HG03469 (cell line): ENCODE measurements around the gene CDC42BPB.

Experiments used
- ATAC-seq: cut with Tn5 transposase; IDR thresholded peaks from one replicate; pipeline ENCODE4 v1.9.1; 2021; ENCODE audit warnings: mild to moderate bottlenecking, moderate library complexity, moderate number of reproducible peaks; ENCODE audit not compliant: unreplicated experiment

The CDC42BPB gene

DNA sequence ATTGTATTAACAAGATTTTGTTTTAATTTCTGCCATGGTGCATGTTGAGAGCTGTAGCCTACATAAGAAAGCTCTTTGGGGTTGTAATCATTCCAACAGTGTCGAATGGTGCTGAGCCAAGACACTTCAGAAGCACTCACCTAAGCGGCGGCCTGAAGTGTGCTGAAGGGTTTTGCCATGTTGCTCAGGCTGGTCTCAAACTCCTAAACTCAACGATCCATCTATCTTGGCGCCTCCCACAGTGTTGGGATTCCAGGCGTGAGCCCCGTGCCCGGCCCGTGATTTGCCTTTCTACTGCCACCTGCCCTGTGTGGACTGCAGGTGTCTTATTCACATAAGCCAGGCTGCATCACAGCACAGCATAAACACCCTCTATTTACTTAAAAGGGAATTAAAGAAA, 86.0 kb downstream of the CDC42BPB start:
- no peak for ATAC-seq

DNA sequence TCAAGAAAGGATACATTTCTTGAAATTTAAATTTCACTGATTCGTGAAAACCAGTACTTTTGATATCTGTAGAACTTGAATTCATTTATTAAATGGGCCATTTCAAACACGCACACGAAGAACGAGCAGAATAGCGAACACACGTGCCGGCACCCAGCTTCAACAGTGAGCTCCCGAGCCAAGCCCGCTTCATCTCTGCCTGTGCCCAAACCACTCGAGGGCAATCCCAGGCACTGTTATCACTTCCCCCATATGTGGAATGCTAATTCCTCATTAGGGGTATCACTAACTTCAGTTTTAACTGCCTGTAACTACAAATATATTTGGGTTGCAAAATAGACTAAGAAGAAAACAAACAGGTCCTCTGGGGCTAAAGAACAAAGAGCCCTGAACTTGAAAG, 86.9 kb downstream of the CDC42BPB start:
- no peak for ATAC-seq

DNA sequence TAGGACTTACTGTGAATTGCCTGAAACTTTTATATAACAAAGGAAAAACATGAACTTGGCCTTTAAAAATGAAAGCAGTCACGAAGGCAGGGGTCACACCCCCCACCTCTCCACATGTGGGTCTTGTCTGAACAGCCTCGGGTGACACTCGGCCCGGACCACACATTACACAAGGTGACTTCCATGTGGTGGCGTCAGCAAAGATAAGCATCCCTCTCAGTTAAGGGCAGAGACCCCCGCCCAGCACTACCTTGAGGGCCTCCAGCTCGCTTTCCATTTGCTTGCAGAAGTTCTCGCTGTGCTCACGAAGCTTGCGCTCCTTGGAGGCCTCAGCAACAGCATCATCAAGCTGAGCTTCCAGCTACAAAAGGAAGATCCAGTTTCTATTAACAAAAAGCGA, 87.4 kb downstream of the CDC42BPB start:
- ATAC-seq, result no peak

DNA sequence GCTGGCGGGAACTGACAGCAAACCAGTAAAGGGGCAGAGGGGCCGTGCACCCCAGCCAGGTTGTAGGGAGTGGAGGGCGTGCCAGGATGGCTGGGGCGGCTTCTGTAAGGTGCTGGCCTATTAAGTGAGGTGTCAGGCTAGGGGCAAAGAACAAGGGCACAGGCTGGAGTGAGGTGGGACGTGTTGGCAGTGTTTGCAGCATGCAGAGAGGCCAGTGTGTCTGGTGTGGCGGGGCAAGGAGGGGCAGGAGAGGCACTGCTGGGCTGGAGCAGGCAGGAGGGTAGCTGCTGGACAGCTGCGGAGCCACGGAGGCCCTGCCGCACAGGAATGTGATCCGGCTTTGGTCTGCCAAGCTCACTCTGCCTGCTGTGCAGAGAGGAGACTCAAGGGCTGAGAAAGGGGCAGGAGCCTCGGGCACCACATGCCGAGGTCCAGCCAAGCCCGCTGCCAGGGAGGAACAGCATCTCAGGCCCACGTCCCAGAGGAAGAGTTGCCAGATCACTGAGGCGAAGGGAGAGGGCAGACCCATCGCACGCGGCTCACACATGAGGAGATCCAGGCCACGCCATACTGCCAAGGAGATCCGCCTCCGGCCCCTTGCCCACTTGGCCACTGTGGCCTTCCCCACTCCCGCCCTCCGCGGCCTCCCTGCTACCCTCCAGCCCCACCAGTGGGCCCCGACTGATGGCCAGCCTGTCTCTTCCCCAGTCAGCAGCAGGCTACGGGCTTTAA, 88.1 kb downstream of the CDC42BPB start:
- ATAC-seq, result no peak

DNA sequence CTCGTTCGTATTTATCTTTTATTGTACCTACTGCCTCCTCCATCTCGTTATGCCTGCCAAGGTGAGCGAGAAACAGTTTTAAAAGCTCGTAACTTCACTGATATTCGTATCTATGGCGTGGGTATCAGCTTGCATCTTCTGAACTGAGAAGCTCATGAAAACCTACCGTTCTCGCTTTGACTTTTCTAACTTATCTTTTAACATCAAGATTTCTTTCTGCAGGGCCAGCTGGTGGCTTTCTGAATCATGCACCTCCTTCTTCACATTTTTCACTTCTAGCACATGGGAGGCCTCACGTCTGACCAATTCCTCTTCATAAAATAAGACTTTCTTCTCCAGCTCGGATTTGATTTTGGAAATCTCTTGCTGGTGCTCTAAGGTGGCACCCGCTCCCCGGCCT, 89.0 kb downstream of the CDC42BPB start:
- no peak for ATAC-seq

DNA sequence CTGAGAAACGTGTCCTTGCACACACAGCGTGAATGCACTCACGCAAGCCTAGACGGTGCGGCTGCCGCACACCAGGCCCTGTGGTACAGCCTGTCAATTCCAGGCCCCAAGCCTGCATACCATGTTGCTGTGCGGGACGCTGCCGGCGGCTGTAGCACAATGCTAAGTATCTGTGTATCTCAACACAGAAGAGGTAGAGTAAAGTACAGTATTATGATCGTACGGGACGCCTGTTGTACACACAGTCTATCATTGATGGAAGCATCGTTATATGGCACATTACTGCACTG, 89.9 kb downstream of the CDC42BPB start:
- no peak for ATAC-seq

DNA sequence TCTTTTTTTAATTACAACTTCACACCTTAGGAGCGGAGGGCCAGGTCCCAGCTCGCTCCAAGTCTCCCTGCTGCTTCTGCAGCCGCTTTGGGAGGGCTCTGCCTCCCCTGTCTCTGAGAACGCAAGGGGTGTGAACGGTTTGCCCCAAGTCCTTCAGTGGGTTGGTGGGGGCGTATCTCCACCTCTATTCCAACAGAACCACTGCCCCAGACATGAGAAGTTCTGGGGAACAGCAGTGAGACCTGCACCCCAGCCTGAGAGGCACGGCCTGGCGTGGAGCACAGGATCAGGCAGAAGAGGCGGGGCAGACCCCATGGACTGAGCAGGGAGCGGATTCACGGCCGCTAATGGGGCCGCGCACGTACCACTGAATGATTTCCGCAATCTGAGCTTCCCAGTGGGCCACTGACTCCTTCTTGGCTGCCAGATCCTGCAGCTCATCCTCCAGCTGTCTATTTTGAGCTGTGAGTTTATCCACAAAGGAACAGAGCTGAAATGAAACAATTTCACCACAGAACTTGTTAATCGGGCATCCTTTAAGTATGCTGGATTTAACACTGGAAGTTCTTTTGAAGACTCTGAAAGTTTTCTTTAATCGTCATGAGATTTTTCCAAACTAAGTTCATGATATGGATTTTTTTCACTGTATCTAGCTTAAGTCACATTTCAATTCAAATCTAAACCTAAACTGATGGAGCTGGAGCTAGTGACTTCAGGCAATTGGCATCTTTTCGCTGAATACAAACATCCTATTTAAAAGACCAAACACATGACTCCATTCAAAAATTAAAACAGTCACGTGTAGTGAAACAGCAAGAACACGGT, 90.5 kb downstream of the CDC42BPB start:
- no peak for ATAC-seq

DNA sequence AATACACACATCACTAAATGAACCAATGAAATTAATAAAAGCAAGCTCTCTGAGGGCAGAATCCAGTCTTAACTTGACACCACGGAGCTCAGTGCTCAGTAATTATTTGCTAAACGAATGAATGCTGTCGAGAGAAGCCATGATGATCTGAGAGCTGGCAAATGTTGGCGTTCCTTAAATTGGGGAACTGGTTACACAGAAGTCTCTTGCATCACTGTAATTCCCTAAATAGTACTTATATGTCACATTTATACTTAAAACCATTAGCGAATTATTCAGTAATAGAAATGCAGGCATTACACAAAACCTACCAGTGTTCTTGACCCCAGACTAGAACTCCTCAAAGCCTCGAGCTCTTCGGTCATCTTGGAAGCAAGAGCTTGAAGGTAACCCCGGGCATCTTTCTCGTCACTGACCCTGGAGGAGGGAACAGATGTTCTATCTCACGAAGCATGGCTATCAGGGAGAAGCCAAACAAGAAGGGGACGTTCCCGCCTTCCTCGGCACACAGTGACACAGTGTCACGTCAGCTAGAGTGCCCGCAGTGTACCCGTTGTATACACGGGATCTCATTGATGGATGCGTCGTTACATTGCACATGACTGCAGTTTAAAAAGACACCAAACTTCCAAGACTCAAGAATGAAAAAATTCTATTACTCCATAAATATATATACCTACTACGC, 91.2 kb downstream of the CDC42BPB start:
- ATAC-seq, result no peak

DNA sequence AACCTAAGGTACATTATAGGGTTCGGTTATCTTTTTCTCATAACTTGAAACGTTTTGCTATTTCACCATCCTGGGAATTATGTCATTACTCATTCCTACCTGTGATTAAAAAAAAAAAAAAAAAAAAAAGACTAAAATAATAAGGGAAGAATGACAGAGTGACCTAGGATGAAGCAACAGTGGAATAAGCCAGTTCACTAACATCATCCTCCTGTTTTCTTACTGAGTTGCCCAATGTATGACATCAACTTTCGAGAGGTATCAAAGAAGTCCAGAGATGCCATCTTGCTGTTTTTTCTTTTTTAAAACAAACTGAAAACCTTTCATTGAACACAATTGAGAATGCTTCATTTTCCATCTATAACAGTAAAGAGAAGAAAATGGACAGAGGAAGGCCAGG, 92.1 kb downstream of the CDC42BPB start:
- ATAC-seq, result no peak

DNA sequence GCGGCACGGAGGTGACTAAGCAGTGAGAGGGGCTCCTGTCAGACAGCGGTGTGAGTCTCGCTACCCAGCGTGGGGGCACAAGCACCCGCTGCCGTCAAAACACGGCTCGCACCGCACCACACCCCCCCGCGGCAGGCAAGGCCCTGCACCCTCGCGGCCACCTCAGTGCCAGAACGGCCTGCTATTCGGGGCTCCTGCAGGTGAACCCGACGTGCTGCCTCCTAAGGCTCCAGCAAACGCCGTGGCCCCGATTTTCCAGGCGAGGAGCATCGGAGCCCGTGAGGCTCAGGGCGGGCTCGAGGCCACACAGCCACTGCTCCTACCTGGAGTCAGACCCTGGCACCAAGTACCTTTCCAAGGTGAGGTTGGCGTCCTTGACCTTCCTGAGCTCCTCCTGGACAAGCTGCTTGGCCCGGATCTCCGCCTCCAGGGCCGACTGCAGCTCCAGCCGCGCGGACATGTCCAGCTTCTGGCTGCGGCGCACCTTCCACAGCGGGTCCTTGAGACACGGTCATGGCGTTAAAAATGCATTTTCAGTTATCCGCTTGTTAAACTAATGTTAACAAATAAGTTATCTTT, 93.1 kb downstream of the CDC42BPB start:
- ATAC-seq, result no peak

DNA sequence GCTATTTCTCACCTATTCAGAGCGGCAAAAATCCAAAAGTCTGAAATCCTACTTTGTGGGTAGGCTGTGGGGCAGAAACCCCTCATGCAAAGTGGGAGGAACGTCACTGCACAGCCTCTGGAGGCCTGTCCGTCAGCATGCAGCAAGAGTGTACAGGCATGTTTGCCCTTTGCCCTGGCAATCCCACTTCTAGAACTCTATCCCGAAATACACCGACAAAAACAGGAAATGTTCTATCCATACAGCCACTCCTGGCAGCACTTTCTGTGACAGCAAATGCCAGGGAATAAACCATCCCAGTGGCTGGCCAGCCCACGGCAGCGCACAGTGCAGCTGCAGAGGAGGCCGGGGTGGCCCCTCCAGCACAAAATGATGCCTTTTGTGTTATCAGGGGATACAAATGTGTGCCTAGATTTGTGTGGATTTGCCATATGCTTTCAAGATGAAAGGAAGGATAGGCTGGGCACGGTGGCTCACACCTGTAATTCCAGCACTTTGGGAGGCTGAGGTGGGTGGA, 95.2 kb downstream of the CDC42BPB start:
- no peak for ATAC-seq

DNA sequence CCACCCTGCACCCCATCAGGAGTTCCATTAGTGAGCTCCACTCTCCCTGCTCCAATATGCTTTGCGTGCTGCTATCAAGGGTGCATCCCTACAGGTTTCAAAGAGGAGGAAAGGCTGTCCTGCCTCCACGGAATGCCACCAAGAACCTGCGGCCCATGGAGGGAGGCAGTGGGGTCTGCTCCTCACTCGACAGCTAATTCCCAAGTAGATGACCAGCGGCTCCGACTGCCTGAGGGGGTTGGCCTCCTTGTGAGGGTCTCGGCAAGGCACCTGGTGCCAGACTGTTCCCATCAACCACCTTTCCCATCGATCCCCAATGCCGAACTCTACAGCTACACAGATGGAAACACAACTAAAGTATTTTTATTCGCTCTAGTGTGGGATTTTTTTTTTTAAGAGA, 98.9 kb downstream of the CDC42BPB start:
- no peak for ATAC-seq

DNA sequence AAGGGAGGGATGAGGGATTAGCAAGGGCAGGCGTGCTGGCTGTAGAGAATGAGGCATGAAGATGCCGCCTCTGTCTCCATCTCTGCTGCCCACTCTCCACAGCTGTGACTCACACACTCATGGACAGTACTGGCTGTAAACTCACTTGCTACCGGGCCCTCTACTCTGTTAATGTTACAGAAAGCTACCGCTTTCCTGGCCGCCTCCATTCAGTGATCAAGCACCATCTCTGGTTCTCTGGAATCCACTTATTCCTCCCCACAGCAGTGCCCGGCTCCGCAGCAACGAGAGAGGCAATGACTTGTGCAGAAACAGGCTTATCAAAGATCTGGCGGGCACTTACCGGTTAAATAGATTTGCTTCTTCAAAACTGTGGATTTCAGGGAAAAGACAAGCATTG, 100.1 kb downstream of the CDC42BPB start:
- no peak for ATAC-seq

DNA sequence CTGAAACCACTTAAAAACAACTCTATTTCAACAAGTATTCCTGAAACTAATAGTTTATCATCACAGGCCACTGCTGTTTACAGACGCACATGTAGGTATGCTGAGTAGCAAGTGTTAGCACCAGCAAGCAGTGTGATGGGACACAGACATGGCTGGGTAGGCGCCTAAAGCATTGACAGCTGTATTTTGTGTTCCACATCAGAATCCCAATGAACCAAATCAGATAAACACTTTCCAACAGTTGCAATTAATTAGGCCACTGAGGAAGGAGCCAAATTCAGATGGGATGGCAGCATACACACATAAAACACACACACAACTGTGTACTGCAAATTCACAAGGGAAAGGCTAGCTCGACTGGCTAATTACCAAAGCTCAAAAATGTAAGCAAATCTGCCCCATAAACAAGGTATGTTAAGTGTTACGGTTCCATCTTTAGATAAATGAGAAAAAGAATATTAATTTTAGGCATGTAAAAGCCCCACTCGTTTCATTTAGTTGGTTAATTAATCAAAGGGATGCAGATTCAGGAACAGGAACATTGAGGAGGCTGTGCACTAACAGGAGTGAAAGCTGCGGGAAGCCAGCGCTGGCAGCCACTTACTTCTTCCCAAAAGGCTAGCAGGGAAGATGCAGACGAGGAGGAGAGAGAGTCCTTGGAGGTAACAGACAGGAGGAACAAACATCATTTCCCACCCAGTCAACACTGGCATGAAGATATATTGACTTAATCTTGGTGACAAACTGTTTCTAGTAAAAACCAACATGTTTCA, 101.5 kb downstream of the CDC42BPB start:
- ATAC-seq, result no peak

DNA sequence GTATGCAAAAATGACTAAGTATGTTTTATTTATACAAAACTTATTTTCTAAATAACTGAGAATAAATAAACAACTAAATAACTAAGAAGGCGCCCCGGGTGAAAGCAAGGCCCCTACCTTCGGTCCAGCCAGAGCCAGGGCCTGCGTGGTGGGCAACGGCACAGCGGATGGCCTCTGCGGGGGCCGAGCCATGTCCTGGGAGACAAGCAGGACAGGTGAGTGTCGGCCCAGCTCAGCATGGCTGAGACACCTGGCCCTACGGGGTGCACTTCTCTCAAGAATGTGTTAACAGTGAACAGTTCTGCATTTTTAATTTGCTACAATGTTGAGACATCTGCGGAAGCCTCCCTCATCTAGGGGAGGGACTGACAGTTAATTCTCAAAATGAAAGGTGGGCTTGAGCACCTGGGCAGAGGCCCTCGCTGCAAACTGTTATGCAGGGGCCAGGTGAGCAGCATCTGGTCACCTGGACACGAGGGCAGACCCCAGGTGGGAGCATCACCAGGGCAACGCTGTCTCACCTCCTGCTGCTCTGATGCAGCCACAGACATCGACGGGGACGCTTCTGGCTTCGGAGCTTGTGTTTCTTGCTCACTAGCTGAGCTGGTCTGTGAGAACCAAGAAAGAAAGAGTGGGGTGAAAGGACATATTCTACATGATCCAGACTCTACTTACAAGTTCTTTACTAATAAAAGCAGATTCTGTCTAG, 103.1 kb downstream of the CDC42BPB start:
- ATAC-seq, result no peak

DNA sequence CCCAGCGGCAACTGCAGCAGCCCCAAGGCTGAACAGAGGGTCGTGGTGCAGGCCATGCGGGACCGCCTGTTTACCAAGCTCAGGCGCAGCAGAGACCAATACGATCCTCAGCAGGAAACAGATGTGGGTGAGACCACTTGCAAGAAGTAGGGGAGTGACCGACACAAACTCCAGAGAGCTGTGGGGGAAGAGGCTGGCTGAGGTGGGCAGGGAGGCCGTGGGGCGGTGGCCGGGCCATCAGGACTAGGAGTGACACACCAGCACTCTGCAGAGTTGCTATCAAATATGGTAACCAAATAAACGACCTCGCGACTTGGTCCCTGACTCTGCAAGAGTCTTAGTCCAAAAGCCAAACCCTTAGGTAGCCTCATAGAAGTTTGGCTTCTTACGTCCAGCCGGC, 104.2 kb downstream of the CDC42BPB start:
- no peak for ATAC-seq

DNA sequence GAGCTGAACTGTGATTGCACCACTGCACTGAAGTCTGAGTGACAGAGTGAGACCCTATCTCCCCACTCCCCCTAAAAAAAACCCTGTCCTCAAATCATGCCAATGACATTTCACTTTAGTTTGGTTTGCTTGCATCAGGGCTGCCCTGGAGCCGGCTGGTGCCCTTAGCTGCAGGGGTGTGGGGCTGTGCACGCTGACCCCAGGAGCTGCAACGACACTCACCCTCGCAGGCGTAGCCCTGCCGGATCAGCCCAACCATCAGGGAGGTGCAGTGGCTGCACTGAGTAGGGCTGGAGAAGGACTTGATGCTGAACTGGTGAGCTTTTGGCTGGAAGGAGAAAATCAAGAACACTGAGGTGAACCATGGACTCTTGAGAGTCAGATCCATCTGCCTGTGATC, 105.1 kb downstream of the CDC42BPB start:
- no peak for ATAC-seq

DNA sequence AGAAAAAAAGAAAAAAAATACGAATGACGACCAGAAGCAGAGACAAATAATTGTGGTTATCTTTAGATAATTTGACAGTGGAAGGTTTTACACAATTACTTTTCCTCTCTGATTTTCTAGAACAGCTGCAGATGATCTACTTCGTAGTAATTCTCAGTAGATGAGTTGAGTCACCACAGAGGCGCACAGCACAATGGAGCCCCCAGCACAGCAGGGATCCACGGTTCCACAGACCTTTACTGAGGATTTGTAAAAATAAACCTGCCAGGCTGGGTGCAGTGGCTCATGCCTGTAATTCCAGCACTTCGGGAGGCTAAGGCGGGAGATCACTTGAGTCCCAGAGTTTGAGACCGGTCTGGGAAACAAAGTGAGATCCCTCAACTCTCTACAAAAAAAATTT, 105.5 kb downstream of the CDC42BPB start:
- ATAC-seq, result no peak

DNA sequence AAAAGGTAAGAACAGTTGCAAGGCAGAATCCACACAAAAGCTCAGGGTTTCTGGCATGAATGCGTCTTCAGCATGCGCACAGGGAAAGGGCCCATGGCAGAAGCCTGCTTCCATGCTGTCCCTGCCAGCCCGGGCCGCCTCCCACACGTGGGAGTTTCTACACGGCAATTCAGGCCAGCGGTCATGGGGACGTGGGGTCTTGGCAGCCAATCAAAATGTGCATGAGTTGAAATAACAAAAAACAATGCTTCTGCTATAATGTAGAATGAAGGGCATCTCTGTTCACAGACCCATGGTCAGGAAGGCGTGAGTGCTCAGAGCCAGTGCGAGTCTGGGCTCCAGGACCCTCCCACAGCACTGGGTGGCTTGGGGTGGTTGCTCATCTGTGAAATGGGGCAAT, 106.3 kb downstream of the CDC42BPB start:
- ATAC-seq, result no peak

DNA sequence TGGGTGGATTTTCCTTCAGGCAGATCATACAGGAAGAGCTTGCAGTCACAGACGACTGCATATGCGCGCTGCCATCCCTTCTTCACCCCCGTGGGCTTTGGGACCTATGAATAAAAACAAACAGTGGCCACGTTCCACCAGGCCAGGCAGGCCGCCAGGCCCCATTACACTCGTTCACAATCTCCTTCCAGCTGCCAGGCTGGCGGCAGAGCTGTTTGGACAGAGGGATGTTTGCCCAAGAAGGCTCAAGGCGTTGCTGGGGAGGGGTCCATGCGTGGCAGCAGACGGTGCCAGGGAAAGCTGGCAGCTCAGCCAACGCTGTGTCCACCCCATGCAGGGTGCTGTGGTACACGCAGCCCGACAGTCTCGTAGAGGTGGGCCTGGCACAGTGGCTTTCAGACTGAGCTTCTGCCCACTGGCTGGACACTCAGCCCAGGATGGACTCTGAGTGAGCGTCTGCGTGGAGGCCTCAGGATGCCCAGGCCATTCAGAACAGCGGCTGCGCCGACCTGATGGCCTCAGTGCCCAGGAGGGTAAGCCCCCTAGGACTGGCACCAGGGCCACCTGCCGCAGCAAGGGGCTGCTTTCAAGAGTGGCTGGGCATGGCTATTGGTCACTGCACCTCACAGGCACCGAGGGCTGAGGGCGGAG, 107.4 kb downstream of the CDC42BPB start:
- no peak for ATAC-seq
